GM21786 (cell line): Measurements from ENCODE around the gene GPC6.
"Not testable (repeated sequence)": the region's sequence is repeated elsewhere in the genome, so short reads cannot be mapped to it uniquely, and the experiment has no call there.

Experiments used
- ATAC-seq: cut with Tn5 transposase; IDR thresholded peaks from one replicate; pipeline ENCODE4 v1.9.1; 2021; ENCODE audit not compliant: unreplicated experiment

The GPC6 gene

GRCh38 chr13:94261163-94261562 lies 1034.6 kb downstream of the GPC6 start:
- ATAC-seq, result no peak

- ATAC-seq, result no peak
Observed at GRCh38 chr13:94263038-94263437, 1036.4 kb downstream of the GPC6 start.

GRCh38 chr13:94267581-94268366 lies 1041.2 kb downstream of the GPC6 start:
- ATAC-seq, result no peak

GRCh38 chr13:94268661-94269060 lies 1042.1 kb downstream of the GPC6 start:
- no peak for ATAC-seq

GRCh38 chr13:94269557-94269956 lies 1043.0 kb downstream of the GPC6 start:
- no peak for ATAC-seq

GRCh38 chr13:94270556-94270955 lies 1043.9 kb downstream of the GPC6 start:
- ATAC-seq, result no peak

- ATAC-seq, result no peak
Observed at GRCh38 chr13:94272038-94272437, 1045.4 kb downstream of the GPC6 start.

GRCh38 chr13:94280349-94280748 lies 1053.7 kb downstream of the GPC6 start:
- no peak for ATAC-seq

GRCh38 chr13:94280845-94281244 lies 1054.2 kb downstream of the GPC6 start:
- no peak for ATAC-seq

- no peak for ATAC-seq
Observed at GRCh38 chr13:94286581-94286980, 1060.0 kb downstream of the GPC6 start.

- ATAC-seq, result no peak
Observed at GRCh38 chr13:94291631-94292322, 1065.2 kb downstream of the GPC6 start.

- ATAC-seq, result no peak
Observed at GRCh38 chr13:94292323-94292640, 1065.7 kb downstream of the GPC6 start.

GRCh38 chr13:94296471-94296870 lies 1069.9 kb downstream of the GPC6 start:
- ATAC-seq, result no peak

- ATAC-seq, result no peak
Observed at GRCh38 chr13:94298346-94298745, 1071.7 kb downstream of the GPC6 start.

GRCh38 chr13:94300401-94300800 lies 1073.8 kb downstream of the GPC6 start:
- no peak for ATAC-seq

GRCh38 chr13:94301487-94301886 lies 1074.9 kb downstream of the GPC6 start:
- ATAC-seq, result no peak

- not testable (repeated sequence) for ATAC-seq
Observed at GRCh38 chr13:94302847-94303565, 1076.4 kb downstream of the GPC6 start.

- ATAC-seq, result no peak
Observed at GRCh38 chr13:94303644-94304174, 1077.1 kb downstream of the GPC6 start.

- ATAC-seq, result no peak
Observed at GRCh38 chr13:94305033-94305432, 1078.4 kb downstream of the GPC6 start.

GRCh38 chr13:94305463-94305862 lies 1078.9 kb downstream of the GPC6 start:
- no peak for ATAC-seq

GRCh38 chr13:94305934-94306333 lies 1079.3 kb downstream of the GPC6 start:
- ATAC-seq, result no peak

- ATAC-seq, result no peak
Observed at GRCh38 chr13:94308832-94309231, 1082.2 kb downstream of the GPC6 start.
